Measurements from ENCODE around the gene ZG16B.

The ZG16B gene

DNA sequence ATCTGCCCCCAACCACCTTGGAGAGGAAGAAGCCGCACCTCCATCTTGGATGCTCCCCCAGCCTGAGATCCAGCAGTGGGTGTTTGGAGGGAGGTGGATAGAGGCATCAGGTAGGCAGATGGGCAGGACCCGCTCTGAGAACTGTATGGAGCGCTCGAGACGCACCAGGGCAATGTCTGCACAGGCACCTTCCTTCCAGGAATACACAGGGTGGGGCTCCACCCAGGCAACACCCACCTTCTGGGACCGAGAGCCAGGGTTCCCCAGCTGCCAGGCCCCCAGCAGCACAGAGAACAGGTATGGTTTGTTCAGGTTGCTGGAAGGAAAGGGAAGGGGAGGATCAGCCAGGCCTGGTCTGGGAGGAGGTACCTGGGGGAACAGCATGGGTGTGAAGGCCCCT, 25.4 kb downstream of the ZG16B start:
- TF ChIP-seq, protein P1, sequence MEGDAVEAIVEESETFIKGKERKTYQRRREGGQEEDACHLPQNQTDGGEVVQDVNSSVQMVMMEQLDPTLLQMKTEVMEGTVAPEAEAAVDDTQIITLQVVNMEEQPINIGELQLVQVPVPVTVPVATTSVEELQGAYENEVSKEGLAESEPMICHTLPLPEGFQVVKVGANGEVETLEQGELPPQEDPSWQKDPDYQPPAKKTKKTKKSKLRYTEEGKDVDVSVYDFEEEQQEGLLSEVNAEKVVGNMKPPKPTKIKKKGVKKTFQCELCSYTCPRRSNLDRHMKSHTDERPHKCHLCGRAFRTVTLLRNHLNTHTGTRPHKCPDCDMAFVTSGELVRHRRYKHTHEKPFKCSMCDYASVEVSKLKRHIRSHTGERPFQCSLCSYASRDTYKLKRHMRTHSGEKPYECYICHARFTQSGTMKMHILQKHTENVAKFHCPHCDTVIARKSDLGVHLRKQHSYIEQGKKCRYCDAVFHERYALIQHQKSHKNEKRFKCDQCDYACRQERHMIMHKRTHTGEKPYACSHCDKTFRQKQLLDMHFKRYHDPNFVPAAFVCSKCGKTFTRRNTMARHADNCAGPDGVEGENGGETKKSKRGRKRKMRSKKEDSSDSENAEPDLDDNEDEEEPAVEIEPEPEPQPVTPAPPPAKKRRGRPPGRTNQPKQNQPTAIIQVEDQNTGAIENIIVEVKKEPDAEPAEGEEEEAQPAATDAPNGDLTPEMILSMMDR (IDR thresholded peaks at IDR 0.05; ENCODE audit: low read depth, low read length): no peak

DNA sequence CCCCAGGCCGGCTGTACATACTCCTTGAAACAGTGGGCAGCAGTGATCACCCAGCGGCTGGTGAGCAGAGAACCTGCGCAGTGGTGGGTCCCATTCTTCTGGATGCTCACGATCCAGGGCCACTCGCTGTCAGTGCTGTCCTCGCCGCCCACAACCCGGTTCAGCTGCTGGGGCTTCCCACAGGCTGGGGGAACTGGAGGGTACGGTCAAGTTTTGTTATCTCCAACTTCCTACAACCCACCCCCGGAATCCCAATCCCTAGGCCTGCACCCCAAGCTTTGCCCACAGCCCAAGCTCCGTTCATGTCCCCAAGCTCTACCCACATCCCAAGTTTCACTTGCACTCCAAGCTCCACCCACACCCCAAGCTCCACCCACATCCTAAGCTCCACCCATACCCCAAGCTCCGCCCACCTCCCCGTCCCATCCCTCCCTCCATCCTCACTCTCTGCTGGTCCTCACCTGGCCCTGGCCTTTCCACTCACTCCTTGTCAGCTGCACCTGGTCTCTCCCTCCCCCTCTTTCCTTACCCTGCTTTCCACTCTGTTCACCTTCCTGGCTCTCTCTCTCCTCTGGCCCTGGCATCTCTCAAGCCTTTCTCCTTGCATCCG, 26.1 kb downstream of the ZG16B start:
- TF ChIP-seq, protein P1 (IDR thresholded peaks at IDR 0.05; ENCODE audit: low read depth, low read length): no peak
- H3K4me3 ChIP-seq (ENCODE audit: low read depth, low read length): no peak overlapping the region

More for the DNA sequence above, 25.4 kb downstream of the ZG16B start:
- no peak overlapping the region for H3K4me3 ChIP-seq (ENCODE audit: low read depth, low read length)

DNA sequence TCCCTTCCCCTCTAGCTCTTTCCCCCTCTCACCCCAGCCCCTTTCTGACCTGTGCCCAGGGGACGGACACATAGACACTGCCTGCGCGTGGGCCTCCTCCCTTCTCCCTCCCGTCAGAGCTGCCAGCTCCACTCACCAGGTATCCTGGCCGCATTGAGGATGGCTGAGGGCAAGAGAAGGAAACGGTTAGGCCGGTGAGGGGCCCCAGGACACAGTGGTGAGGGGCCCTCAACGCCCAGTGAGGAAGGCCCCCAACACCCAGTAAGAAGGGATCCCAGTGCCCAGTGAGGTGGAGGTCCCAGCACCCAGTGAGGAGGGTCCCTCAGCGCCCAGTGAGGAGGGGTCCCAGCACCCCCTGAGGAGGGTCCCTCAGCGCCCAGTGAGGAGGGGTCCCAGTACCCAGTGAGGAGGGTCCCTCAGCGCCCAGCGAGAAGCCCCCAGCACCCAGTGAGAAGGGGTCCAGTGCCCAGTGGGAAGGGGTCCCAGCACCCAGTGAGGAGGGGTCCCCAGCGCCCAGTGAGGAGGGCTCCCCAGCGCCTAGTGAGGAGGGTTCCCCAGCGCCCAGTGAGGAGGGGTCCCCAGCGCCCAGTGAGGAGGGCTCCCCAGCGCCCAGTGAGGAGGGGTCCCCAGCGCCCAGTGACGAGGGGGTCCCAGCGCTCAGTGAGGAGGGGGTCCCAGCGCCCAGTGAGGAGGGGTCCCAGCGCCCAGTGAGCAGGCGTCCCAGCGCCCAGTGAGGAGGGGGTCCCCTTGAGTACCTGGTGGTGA, 26.8 kb downstream of the ZG16B start:
- H3K4me3 ChIP-seq (ENCODE audit: low read depth, low read length): no peak overlapping the region
- TF ChIP-seq, protein P1 (IDR thresholded peaks at IDR 0.05; ENCODE audit: low read depth, low read length): no peak

DNA sequence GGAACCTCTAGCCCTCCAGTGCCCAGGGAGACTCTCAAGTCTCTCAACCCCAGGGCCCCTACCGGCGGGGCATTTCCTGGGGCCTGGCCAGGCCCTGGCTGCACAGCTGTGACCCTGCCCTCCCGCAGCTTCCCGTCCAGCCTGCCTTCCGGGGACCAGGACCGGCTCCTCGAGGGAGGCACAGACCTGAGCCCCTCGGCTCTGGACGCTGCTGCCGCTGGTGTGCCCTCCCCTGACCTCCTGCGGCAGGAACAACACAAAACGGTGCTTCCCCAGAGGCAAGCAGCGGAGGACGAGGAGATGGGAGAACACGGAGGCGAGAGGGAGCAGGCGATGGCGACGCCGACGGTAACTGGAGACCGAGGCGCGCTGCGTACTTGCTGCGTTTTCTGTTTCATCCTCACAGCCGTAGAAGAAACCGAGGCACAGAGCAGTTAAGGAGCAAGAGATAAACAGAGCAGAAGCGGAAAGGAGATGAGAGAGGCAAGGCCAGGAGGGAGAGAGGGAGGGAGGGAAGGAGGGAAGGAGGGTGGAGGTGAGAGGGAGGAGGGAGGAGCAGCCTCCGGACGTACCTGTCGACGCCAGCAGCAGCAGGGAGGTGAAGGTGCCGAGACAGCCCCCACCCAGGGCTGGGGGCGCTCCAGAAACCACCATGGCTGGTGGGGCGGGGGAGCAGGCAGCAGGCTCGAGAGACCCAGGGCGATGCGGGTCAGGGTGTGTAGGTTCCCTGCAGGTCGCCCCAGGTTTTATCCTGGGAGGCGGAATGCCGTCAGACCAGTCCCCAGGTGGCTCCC, 27.5 kb downstream of the ZG16B start, which contains the start of gene PRSS22:
Gene PRSS22, minus strand, starts transcription at position 720 of the 794 bp plus-strand sequence. Its CDS starts 66 bp downstream, at position 654.
- no peak within 1 kb of the TSS for H3K4me3 ChIP-seq (ENCODE audit: low read depth, low read length)
- TF ChIP-seq, protein P1 (IDR thresholded peaks at IDR 0.05; ENCODE audit: low read depth, low read length): no peak

DNA sequence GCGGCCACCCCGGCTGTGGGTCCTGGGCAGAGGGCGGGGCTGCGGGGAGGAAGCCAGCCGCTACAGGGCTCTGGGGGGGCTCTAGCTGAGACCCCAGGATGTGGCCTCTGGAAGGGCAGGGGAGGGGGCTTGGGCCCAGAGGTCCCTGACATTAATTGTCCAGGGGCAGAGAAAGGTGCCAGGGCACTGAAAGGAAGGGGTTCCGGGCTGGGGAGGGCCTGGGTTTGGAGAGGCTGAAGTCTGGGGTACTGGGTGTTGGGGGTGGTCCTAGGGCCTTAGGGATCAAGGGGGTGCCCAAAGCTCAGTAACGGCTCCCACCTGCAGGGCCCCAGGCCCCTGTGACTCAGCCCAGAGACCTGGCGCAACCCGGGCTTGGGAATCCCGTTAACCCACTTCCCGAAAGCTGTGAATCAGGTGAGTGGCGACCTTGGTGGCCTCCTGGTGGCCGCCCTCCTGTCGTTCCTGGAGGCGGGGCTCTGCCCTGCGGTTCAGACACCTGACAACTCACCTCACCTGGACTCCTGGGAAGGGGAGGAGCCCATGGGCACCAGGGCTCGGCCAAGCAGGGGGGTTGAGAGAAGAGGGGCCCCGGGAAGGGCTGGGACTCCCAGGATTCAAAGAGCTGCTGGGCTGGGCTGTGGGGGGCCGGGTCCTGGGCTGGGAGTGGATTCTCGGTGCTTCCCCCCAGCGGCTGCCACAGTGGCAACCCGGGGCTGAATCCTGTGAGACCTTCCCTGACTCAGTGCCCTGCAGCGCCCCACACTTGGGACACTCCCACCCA, 28.3 kb downstream of the ZG16B start:
- TF ChIP-seq, protein P1 (IDR thresholded peaks at IDR 0.05; ENCODE audit: low read depth, low read length): no peak
- H3K4me3 ChIP-seq (ENCODE audit: low read depth, low read length): no peak overlapping the region

DNA sequence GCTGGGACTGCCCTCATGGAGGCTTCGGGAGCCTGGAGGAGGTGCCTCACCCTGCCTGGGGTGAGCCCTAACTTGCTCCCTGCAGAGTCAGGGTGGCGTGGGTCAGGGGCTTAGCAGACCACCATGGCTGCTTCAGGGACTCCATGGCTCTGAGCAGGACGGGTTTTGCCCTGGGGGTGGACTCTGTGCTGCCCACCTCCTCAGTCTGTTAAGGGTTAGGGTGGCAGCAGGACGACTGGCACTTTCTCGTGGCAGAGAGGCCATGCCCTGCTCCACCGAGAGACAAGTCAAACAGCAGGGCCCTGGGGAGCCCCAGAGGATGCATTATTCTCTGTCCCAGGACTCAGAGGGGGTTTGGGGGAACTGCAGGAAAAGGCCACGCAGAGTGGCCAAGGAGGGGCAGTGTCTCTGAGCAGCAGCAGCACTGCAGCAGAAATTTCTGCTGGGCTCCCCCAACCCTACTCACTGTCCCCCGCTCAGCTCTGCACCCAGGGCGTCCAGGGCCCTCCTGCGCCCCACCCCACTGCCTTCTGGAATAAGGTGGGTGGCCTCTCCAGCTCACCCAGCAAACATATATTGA, 29.7 kb downstream of the ZG16B start:
- H3K4me3 ChIP-seq (ENCODE audit: low read depth, low read length): no peak overlapping the region
- TF ChIP-seq, protein P1 (IDR thresholded peaks at IDR 0.05; ENCODE audit: low read depth, low read length): no peak

All from WI38 (cell line).